Hepatocyte (in vitro differentiated cells): ENCODE measurements around the gene MDP1.

ENCODE experiments used
- EZH2 ChIP-seq: fragments of 200-600 bp; sonication (generic); IDR thresholded peaks from 2 replicates; pipeline ENCODE4 v1.6.1; 2016; ENCODE audit warnings: antibody characterized with exemption, mild to moderate bottlenecking, borderline replicate concordance
- TF ChIP-seq, protein P1 (sequence below): fragments of 200-600 bp; sonication (generic); IDR thresholded peaks from 2 replicates; pipeline ENCODE4 v1.5.1; 2016; ENCODE audit warnings: antibody characterized with exemption, mild to moderate bottlenecking; ENCODE audit not compliant: poor library complexity

- TF ChIP-seq, protein P1, sequence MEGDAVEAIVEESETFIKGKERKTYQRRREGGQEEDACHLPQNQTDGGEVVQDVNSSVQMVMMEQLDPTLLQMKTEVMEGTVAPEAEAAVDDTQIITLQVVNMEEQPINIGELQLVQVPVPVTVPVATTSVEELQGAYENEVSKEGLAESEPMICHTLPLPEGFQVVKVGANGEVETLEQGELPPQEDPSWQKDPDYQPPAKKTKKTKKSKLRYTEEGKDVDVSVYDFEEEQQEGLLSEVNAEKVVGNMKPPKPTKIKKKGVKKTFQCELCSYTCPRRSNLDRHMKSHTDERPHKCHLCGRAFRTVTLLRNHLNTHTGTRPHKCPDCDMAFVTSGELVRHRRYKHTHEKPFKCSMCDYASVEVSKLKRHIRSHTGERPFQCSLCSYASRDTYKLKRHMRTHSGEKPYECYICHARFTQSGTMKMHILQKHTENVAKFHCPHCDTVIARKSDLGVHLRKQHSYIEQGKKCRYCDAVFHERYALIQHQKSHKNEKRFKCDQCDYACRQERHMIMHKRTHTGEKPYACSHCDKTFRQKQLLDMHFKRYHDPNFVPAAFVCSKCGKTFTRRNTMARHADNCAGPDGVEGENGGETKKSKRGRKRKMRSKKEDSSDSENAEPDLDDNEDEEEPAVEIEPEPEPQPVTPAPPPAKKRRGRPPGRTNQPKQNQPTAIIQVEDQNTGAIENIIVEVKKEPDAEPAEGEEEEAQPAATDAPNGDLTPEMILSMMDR, result no peak
- no peak for TF ChIP-seq EZH2
Observed at GRCh38 chr14:24196071-24197055, 19.5 kb downstream of the MDP1 start.
